Suprapubic skin (tissue), 4 donors: ENCODE results near the gene COL11A2.

Experiments
- EP300 ChIP-seq: sonication (generic); formaldehyde crosslinking; IDR thresholded peaks from one replicate; pipeline ENCODE4 v1.6.1; 2017; ENCODE audit warnings: antibody characterized with exemption
- POLR2A ChIP-seq, 2 donors: fragments of 450-650 bp; IDR thresholded peaks; one replicate each; pipeline ENCODE4 v1.6.1; 2017; ENCODE audit warnings: antibody characterized with exemption in 2 of 2, mild to moderate bottlenecking in 2 of 2, moderate library complexity in 2 of 2
- POLR2AphosphoS5 ChIP-seq, 3 donors: sonication (generic); formaldehyde crosslinking; IDR thresholded peaks; one replicate each; pipeline ENCODE4 v1.6.1; 2017; ENCODE audit warnings: antibody characterized with exemption in 3 of 3
- TF ChIP-seq, protein P1 (sequence below), 2 donors: fragments of 200-600 bp in 1 of 2; fragments of 450-650 bp in 1 of 2; sonication (generic) in 1 of 2; IDR thresholded peaks; one replicate each; pipeline ENCODE4 v1.5.1; 2016 to 2019; ENCODE audit warnings: antibody characterized with exemption in 2 of 2, mild to moderate bottlenecking in 1 of 2, moderate library complexity in 1 of 2

DNA sequence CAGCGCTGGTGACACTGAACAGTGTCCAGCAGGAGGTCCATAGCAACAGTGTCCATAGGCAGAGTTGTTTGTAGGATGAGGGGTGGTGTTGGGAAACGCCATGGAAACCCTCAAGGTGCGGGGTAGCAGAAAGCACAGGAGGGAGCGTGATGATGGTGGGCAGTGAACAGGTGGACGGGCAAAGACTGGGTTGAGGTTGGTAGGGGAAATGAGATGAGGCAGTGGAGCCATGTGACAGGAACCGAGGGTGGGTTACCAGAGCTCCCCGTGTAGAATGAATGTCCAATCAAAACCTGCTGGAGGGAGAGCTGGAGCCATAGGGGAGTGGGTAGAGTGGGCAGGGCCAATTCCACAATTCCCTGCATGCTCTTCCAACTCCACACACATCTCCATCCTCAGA, 78.5 kb downstream of the COL11A2 start:
- TF ChIP-seq POLR2AphosphoS5 (IDR thresholded peaks at IDR 0.05) (no peak), POLR2A (IDR thresholded peaks at IDR 0.05) (no peak), EP300 (no peak)
- TF ChIP-seq, protein P1, sequence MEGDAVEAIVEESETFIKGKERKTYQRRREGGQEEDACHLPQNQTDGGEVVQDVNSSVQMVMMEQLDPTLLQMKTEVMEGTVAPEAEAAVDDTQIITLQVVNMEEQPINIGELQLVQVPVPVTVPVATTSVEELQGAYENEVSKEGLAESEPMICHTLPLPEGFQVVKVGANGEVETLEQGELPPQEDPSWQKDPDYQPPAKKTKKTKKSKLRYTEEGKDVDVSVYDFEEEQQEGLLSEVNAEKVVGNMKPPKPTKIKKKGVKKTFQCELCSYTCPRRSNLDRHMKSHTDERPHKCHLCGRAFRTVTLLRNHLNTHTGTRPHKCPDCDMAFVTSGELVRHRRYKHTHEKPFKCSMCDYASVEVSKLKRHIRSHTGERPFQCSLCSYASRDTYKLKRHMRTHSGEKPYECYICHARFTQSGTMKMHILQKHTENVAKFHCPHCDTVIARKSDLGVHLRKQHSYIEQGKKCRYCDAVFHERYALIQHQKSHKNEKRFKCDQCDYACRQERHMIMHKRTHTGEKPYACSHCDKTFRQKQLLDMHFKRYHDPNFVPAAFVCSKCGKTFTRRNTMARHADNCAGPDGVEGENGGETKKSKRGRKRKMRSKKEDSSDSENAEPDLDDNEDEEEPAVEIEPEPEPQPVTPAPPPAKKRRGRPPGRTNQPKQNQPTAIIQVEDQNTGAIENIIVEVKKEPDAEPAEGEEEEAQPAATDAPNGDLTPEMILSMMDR (IDR thresholded peaks at IDR 0.05): no peak
